Activated effector memory CD4-positive, alpha-beta T cell treated with anti-CD3 and anti-CD28 coated beads, Interleukin-2, amount 50 U/mL, for 16 hours (primary cell): Measurements from ENCODE around the gene HOXA4.

Experiments used
- DNase-seq: peaks from one replicate; pipeline ENCODE4 v3.0.0-alpha.2; 2020

The HOXA4 gene

DNA sequence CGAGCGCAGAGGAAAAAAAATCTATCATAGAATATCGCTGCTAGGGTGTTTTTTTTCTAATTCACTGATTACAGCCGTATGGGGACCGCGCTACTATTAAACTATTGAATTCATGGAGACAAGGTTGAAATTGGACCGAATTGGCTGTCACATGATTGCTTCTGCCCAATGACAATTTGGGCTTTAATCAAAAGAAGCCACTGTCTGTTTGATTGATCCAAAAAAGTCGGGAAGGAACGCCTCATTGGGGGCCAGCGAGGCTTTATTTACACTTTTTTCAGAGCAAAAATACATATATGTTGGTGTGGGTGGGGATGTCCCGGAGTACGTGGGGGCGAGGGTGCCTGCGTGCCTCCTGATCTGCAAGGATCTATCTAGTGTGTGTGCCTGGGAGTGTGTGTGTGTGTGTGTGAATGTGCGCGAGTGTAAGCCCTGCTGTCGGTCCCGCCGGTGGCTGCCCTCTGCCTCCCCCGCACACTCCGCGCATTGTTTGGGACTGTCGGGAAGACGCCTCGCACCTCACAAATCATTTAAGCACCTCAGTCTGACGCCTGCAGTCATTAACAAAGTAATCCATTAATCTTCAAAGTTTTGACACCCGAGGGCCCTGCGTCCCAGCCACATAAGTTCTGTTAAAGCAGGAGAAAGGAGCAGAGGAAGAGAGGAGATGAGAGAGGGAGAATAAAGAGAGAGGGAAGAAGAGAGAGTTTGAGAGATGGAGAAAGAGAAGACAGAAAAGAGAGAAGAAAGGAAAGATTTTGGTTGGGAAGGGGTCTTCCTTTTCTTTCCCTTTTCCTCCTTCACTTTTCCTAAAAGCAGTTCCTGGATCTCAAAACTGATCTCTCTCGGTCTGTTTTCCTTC lies 27.7 kb downstream of the HOXA4 start, which contains the start of gene HOXA2:
TSS of gene HOXA2 (minus strand) at position 103 of the 862 bp plus-strand sequence. CDS start 183 bp downstream, outside the sequence.
- DNase-seq = no peak

DNA sequence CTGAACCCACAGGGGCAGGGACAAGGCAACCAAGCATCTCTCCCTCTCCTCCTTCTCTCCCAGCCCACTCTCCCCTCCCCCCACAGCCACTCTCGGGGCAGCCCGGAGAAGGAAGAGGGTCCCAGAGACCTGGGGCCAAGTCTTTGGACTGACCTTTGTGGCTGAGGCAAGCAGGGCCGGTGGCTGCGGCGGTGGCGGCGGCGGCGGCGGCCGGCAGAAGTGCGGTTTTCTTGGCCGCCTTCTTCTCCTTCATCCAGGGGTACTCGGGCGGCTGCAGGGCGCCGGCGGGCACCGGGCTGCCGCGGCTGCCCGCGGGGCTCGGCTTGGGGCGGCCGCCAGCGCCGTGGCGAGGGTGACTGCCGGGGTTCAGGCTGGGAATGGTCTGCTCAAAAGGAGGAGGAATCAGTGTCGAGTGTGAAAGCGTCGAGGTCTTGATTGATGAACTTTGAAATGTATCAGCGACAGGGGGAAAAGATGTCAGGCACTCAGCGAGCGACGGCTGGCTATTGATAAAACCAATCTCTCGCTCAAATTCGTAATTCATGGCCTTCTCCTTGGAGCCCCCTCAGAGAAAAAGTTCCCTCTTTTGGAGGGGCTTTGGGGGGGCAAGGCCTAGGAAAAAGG lies 28.5 kb downstream of the HOXA4 start:
- DNase-seq = no peak

DNA sequence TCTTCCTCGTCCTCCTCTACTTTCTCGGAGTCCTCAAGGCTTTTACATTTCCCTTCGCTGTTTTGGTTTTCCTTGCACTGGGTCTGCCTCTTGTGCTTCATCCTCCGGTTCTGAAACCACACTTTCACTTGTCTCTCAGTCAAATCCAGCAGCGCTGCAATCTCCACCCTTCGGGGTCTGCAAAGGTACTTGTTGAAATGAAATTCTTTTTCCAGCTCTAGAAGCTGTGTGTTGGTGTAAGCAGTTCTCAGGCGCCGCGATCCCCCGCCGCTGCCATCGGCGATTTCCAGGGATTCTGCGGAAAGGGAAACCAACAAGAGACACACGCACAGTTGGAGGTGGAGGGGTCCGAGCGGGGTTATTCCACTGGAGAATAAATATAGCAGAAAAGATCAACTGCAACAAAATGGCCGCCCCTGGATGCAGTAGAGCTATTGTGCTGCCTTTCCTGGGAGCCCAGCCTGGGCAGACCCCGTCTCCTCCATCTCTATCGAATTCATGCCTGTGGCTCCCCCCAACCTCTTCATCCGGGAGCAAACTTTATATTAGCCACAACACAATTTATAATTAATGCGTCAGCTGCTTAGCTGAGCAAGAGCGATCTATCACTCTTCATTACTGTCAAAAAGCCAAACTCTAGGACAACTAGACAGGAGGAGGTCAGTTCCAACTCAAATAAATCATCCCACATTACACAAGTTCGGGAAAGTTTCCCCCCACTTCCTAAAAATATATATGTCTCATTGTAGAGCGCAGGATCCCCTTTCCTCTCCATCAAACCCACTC lies 29.2 kb downstream of the HOXA4 start:
- DNase-seq = no peak

DNA sequence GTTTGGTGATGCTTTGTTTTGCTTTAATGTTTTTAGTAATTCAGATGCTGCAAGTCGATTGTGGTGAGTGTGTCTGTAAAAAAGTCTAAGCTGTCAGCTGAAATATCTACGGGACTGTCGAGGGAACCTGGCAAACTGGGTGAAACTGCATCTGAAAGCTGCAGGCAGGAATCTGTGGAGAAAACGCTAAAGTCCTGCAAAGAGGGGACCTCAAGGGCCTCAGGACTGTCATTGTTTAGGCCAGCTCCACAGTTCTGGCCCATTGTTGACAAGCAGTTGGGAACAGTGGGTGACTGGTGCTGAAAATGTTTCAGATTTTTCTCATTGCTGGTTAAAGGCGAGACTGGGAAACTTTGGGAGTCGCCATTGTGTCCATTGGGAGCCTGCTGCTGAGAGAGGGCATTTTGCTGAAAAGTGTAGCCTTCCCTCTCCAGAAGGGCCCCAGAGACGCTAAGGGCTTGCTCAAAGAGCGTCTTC lies 29.8 kb downstream of the HOXA4 start:
- DNase-seq = no peak

DNA sequence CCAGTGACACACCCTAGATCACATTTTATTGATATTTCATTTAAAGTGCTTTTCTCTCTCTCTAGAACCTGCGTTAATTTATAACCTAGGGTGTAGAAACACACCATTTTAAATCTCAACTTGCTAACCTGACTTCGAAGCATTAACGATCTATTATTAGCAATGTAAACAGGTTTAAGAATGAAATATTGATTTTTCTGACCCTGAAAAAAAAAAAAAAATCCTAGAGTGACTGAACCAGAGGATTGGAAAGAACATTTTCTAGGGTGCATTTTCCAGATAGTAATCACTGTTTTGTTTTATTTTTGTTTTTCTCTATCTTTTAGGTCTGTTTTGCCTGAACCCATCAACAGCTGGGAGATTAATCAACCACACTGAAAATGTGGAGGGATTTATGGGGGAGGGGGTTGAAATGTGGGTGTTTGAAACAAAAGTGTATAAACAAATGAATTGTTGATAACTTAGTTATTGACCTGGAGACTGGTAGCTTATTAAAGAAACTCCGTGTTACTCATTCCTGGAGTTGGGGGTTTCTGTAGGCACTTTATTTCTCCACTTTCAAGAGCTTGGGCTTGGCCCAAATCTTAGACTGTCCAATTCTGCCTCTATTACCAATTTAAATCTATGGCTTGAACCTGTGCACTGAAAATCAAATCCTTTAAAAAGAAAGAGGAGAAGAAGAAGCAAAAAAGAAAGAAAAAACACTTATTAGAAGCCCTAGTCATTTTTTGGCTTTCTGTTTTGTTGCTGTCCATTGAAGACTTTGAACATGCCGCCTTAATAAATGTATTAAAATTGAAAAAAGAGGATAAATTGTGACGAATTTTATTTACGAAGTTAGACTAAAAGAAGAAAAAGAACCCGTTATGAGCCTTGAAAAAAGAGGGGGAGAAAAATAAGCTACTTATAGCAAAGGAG lies 30.8 kb downstream of the HOXA4 start:
- DNase-seq = no peak

DNA sequence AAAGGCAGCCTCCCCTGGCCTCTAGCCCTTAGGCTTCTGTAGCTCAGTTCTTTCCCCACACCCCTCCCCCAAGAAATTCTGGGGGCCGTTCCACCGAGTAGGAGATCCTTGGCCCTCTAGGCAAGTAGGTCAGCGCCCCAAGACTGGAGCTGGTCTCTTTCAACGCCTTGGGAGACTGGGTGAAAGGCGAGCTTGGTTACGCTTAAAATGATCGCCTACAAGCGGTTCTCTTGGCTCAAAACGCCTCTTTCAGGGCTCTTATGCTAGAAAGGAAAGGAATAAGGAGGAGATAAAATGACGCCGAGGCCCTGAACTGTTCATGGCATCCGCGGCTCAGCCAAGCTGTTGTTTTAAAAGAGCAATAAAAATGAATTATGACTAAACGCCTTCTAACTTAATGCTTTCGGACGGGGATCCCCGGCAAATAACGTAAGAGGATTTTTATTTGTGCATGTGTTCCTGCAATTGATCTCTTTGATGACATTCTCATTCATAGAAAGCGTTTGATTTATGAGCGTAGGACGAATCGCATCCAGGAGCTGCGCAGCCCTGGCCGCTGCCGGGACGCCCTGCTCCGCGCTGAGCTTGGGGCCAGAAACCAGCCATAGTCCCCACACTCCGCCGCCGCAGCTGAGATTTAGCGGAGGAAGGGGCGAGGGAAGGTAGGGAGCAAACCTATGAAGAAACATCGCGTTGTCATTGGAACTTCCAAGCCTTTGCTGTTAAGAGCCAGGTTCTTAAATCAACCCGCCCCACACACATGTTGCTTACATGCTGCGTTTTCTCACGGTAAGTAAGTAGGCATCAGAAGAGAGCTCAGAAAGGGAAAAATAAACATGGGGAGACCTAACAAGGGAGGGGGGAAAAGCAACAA lies 31.7 kb downstream of the HOXA4 start:
- no peak for DNase-seq

DNA sequence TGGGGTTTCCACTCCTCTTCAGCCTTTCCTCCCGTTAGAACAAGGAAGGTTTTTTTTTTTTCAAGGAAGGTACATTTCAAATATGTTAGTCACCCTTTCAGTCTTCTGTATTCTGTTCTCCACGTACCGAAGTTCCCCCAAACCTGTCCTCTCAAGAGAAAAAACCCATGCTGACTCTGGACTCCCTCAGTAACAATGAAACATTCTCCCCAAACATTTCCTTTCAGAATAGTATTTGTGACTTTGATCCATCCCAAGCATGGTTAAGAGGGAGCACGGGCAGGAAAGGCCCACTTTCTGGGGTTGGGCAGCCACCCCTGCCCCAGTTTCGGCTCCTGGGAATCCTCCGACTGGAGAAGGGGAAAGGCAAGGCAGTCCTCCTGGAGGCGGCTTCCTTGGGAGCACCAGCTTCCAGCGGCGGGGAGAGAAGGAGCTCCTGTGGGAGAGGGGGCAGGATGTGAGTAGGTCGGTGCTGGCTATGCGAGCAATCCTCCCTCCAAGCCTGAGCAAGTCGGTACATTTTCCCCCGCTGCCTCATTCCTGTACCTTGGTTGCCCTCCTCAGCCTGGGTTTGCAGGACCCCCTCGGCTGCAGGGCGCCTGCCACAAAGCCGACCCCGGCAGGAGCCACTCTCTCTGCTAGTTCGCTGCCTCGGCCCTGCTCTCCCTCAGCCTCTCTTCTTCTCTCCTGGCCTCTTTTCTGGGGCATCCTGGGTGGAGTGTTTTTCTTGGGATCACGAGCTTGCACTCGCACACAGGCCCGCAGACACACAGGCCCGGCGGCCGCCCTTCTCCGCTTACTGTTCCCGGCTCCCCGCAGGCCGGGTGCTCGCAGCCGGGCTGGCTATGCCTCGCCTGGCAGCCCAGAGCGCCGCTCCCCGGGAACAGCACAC lies 32.6 kb downstream of the HOXA4 start:
- no peak for DNase-seq

DNA sequence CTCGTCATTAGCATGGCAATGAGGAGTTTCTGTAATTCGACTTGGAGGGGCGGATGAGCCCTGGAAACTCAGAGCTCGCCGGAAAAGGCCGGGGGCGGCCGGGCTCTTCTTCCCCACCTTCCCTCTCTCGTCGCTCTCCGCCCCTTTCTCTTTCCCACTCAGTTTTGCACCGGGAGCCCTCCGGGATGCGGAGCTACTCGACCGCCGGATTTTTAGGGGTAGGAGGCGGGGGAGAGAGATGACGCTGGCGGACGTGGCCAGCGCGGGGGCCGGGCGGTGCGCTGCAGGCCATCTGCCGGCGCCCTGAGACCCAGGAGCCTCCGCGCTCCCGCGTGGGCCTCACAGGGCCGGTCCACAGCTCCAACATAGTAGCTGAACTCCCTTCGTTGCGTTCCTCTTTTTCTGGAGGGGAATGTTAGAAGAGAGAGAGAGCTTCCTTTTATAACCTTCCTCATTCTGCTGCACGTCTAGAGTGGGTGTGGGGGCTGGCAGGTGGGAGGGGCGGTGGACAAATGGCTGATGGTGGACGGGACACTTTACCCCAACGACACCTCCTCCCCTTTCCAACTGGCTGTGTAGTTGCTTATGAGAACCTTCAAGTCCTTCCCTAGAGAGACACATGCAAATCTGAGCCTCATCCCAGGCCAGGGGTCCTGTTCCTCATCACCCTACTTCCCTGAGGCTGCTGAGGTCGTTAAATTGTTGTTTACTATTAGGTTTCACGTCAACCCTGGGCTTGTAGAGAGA lies 33.6 kb downstream of the HOXA4 start:
- no peak for DNase-seq

DNA sequence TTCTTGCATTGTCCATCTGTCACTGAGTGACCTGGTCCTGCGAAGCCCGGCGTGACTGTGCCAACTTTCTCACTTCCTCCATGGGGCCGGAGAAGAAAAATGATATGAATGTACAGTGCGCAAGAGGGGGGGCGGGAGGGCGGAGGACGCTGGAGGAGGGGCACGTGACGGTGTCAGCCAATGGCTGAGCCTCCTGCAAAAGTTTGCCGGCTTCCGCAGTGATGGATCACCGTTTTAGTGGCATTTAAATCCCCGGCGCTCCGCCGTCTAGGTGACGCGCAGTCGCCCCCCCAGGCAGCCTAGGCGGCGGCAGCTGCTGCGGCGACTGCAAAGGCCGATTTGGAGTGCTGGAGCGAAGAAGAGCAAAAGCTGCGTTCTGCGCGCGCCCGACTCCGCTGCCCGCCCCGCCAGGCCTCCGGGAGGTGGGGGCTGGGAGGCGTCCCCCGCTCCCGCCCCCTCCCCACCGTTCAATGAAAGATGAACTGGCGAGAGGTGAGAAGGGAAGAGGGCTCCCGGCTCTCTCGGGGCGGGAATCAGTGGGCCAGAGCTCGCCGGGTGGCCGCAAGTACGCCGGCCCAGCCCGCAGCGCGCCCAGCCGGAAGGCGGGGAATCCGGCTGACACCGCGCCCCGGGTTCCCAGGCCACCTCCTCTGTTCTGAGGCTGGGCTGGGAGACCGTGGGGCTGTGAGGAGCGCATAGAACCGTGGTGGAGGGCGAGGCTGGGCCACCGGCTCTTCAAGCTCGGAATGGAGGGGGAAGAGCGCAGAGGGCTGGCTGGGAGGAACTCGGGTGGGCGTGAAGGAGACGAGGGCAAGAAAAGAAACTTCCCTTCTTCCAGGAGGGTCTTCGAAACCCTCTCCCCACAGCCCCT lies 34.4 kb downstream of the HOXA4 start, which contains the start of gene HOXA1:
TSS of gene HOXA1 (minus strand) at position 104 of the 871 bp plus-strand sequence. CDS start at position 16, 88 bp downstream.
- DNase-seq = peak; percentile 90

DNA sequence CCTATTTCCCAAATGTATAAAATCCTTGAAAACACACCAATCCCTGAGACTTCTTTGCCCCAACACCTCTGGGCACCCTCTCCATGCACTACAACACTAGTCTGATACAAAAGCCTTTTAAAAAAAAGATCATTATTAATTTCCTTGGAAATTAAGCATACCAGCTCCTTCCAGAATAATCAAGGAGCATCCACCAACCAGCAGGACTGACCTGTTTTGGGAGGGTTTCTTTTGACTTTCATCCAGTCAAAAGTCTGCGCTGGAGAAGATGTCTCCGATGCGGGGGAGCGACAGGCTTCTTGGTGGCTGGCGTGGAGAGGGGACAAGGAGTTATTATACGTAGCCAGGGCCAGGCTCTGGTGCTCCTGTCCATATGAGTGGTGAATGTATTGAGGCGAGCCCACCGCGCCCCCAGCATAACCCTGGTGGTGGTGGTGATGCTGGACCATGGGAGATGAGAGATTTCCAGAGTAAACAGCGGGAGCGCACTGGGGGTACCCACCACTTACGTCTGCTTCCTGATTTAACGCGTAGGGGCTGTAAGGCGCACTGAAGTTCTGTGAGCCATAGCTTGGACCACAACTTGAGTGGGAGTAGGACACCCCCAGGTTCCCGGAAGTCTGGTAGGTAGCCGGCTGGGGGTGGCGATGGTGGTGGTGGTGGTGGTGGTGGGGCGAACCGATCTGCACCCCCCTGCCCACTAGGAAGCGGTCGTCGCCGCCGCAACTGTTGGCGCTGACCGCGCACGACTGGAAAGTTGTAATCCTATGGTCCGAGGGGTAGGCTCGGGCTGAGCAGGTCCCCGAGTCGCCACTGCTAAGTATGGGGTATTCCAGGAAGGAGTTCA lies 35.3 kb downstream of the HOXA4 start:
- DNase-seq = peak; percentile 68

DNA sequence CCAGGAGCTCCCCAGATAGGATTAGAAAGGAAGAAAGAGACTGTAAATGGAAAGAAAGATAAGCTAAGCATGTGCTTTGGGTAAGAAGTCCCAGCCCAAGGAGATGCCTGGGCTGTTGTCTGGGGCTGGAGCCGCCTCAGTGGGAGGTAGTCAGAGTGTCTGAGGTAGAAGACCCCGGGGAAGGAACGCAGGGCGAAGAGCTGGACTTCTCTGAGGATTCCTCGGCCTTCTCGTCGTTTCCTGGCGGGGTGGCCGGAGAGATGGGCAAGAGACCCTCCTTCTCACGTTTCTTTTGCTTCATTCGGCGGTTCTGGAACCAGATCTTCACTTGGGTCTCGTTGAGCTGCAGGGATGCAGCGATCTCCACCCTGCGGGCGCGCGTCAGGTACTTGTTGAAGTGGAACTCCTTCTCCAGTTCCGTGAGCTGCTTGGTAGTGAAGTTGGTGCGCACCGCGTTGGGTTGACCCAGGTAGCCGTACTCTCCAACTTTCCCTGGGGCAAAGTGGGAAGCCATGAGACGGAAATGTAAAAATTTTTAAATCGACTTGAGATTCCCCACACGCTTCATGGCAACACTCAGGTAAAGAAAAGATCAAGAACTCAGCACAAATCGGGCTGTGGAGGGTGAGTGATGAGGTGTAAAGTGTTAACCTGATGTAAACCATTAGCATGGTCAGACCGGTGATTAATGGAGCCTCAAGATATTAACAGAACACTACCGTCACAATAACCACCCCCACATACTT lies 36.1 kb downstream of the HOXA4 start:
- DNase-seq = no peak

DNA sequence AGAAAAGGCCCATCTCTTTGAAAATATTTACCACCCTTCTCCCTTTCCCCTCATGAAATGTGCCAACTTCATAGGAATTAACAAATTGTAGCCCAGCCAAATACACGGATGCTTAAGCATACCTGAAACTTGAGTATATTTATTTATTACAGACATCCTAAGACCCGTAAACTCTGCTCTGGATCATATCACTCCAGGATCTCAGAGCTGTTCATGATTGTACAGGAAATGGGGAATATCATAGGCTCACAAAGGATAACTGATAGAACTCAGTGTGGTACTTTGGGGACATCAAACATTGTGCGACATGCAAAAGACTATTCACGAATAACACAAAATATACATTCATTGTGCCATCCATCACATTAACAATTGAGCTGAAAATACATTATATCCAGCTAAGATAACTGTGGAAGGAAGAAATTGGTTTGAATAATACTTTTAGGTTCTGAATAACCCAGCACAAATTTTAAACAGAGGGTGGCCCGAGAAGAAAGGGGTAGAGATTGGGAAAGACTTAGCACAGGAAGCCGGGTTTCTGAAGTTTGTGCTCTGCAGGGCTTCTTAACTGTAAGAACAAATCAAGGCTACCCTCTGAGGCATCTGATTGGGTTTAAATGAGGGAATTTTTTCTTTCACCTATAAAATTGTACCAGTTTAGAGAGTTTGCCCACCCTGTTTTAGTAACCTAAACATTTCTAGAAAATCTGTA lies 37.2 kb downstream of the HOXA4 start:
- no peak for DNase-seq

DNA sequence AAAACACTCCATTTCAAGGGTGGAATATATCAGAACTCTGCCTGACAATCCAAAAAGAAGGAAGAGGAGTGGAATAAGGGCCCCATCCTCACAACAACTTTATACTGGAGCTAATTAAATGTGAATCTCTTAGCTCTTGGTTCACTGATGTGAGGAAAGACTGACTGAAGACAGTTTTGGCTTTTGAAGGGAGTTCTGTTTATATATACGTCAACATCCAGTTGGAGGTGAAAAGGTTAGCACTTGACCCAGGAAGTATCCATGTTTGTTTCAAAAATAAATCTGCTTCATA lies 37.8 kb downstream of the HOXA4 start:
- DNase-seq = no peak

DNA sequence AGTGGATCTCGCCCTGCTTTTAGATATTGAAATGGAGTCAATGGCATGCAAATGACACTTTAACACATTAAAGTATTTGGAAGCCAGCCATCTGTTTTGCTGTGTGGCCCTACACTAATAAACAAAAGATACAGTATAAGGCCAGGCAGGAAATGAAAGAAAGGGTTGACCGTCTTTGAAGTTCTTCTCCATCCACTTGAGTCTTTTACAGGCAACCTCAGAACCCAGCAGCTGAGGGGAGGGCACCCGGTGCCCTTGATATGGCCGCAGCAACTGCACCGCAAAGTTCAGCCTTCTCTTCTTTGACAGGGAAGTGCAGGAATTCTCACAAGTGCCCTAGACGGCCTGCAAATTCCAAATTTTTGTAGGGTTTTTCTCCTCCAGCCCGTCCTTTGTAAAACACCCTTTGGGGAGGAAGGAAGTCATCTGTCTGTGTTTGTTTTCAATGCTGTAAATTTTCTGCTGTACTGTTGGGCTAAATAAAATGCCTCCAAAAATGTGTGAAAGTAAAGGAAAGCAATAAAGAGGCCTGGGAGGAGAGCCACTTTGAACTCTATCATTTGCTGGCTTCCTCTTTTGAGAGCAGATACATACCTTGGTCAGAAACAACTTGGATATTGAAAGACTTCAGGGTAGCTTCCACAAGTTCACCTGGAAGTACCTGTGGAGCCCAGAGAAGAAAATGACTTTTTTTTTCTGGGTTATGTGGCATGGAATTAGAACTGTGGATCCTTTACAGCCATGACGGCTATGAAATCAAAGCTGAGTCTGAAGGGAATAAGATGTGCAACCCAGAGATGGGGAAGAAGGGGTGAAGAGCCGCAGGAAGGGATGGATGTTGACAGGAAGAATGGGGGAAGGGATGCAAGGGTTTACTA lies 38.4 kb downstream of the HOXA4 start:
- DNase-seq = no peak

DNA sequence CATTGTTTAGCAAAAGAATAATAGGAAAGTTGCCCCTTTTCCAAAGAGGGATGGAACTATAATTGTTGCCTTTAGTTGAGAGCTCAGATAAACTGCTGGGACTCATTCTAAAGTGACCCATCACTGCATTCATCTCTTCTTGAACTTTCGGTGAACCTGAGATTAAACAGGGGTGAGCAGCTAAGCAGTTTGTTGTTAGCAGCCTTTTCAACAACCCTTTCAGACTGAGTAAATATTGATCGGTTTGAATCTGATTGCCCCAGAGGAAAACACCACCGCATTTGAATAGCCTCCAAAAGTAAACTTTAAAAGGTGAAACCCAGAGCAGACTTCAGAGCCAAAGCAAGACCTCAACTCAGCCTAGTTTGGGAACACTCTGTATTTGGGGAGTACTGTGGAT lies 39.5 kb downstream of the HOXA4 start:
- no peak for DNase-seq
